ENCODE measurements around the gene DDIT3. TPM values are rescaled to one million over a fixed set of nuclear protein-coding genes. Genes with fewer than 3 reads are reported as not detected.

The DDIT3 gene
- total and polyA plus RNA-seq, 2 of the 13 experiments (the other 11 are each of a cell fraction or from before 2014, with no cell fraction given), result 27.5 to 48.7 TPM

DNA sequence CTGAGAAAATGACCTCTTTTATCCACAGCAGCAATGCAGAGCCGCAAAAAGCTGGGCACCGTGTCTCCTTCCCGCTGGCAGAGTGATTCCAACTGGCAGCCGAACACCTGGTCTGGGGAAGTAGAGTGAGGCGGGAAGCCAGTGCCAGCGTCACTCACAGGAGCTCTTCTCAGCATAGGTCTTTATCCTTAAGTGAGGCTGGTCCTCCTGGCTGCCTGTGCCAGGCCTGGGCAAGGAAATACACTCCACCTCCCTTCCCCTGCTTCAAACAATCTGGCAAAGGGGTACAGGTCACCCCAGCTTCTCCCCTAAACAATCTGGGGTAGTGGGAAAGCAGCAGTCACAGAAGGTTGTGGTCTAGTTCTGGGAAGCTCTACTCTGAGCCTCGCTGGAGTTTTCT is 45.5 kb downstream of the DDIT3 start:
- Histone ChIP-seq H3K79me2 (ENCODE audit: insufficient read depth, low read length) (no peaks in the 10 kb centered on the region), H3K4me2 (ENCODE audit: low read depth, low read length) (no peak overlapping the region), H4K20me1 (ENCODE audit: insufficient read depth, low read length) (no peaks in the 10 kb centered on the region), H2AFZ (ENCODE audit: low read length) (no peak overlapping the region), H3K27ac (ENCODE audit: extremely low read length, insufficient read depth, low read length) (no peak overlapping the region), H3K27me3 (ENCODE audit: control insufficient read depth in 1 of 2, insufficient read depth in 2 of 2, low read length in 2 of 2) (peaks cover 8 to 69% of the 10 kb centered on the region in 2 experiments), H3K9ac (ENCODE audit: insufficient read depth, low read depth, low read length) (no peak overlapping the region), H3K4me3 (replicated peaks in 1 of 3; ENCODE audit: insufficient read depth in 1 of 3, low read depth in 2 of 3, low read length in 3 of 3) (no peak overlapping the region), H3K36me3 (replicated peaks in 1 of 2; ENCODE audit: control insufficient read depth in 1 of 2, insufficient read depth in 2 of 2, low read length in 2 of 2) (no peaks in the 10 kb centered on the region), H3K4me1 (ENCODE audit: insufficient read depth, low read length) (peaks cover 53% of the 10 kb centered on the region), H3K9me3 (ENCODE audit: low read length) (no peaks in the 10 kb centered on the region)
- FAIRE-seq (no peak), ATAC-seq (no peak), DNase-seq (ENCODE audit: low spot score) (no peak)
- ChIA-PET CTCF (ENCODE audit: low intra/inter-chr PET ratio, low total read pairs) (no interaction called here), POLR2A (interaction anchor here (1.2 to 2.0 kb wide), 2 partner anchors 12 to 45 kb away, joined by 4 read pairs; partner anchors contain the start of genes DDIT3 and MARS1)
- in situ Hi-C loops (cut with HindIII; ENCODE audit: extremely low pct_ligation_motif_present, low pct_unique_long_range_greater_than_20kb) (no loop called here), intact Hi-C loops (cut with micrococcal nuclease; ENCODE audit: unreplicated experiment) (no loop called here)
- 78% methylated on average over 4 of the region's 7 CpGs for WGBS (ENCODE audit: low lambda C conversion rate)
- no TSS peak for BruUV-seq (replicated peaks)
- no peak for TF ChIP-seq ZMYM4 (CRISPR knock-in tag; IDR thresholded peaks at IDR 0.05)
- no peak for TF ChIP-seq ZNF160 (CRISPR knock-in tag; IDR thresholded peaks at IDR 0.05)
- TF ChIP-seq PAX8 (CRISPR knock-in tag; IDR thresholded peaks at IDR 0.05; ENCODE audit: borderline replicate concordance), result no peak
- no peak for TF ChIP-seq ZFP41 (CRISPR knock-in tag; IDR thresholded peaks at IDR 0.05; ENCODE audit: borderline replicate concordance)
- no peak for TF ChIP-seq EP300 (IDR thresholded peaks at IDR 0.05; ENCODE audit: low read depth in 2 of 2, low read length in 2 of 2)
- TF ChIP-seq EP300 (CRISPR knock-in tag; IDR thresholded peaks at IDR 0.05; ENCODE audit: borderline replicate concordance), result no peak
- TF ChIP-seq YEATS4 (CRISPR knock-in tag; IDR thresholded peaks at IDR 0.05; ENCODE audit: borderline replicate concordance), result no peak
- no peak for TF ChIP-seq CBX5 (CRISPR knock-in tag; IDR thresholded peaks at IDR 0.05; ENCODE audit: borderline replicate concordance)
- no peak for TF ChIP-seq ZBTB37 (CRISPR knock-in tag; IDR thresholded peaks at IDR 0.05)
- TF ChIP-seq ATF1 (CRISPR knock-in tag; IDR thresholded peaks at IDR 0.05), result no peak
- TF ChIP-seq, protein P1, sequence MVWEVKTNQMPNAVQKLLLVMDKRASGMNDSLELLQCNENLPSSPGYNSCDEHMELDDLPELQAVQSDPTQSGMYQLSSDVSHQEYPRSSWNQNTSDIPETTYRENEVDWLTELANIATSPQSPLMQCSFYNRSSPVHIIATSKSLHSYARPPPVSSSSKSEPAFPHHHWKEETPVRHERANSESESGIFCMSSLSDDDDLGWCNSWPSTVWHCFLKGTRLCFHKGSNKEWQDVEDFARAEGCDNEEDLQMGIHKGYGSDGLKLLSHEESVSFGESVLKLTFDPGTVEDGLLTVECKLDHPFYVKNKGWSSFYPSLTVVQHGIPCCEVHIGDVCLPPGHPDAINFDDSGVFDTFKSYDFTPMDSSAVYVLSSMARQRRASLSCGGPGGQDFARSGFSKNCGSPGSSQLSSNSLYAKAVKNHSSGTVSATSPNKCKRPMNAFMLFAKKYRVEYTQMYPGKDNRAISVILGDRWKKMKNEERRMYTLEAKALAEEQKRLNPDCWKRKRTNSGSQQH (CRISPR knock-in tag; IDR thresholded peaks at IDR 0.05; ENCODE audit: low read depth), result no peak
- TF ChIP-seq MAFK (conservative IDR thresholded peaks at IDR 0.05 in 1 of 2, IDR thresholded peaks at IDR 0.05 in 1 of 2; ENCODE audit: low read length in 2 of 2), result no peak
- no peak for TF ChIP-seq NPAS2 (CRISPR knock-in tag; IDR thresholded peaks at IDR 0.05; ENCODE audit: borderline replicate concordance)
- TF ChIP-seq ZNF33A (CRISPR knock-in tag; IDR thresholded peaks at IDR 0.05; ENCODE audit: borderline replicate concordance), result no peak
- TF ChIP-seq MBNL3 (CRISPR knock-in tag; conservative IDR thresholded peaks at IDR 0.05), result no peak
- TF ChIP-seq ZNF598 (CRISPR knock-in tag; IDR thresholded peaks at IDR 0.05; ENCODE audit: borderline replicate concordance), result no peak
- TF ChIP-seq ZBTB43 (CRISPR knock-in tag; conservative IDR thresholded peaks at IDR 0.05), result no peak
- no peak for TF ChIP-seq ZNF441 (CRISPR knock-in tag; IDR thresholded peaks at IDR 0.05; ENCODE audit: borderline replicate concordance)
- TF ChIP-seq, protein P2, sequence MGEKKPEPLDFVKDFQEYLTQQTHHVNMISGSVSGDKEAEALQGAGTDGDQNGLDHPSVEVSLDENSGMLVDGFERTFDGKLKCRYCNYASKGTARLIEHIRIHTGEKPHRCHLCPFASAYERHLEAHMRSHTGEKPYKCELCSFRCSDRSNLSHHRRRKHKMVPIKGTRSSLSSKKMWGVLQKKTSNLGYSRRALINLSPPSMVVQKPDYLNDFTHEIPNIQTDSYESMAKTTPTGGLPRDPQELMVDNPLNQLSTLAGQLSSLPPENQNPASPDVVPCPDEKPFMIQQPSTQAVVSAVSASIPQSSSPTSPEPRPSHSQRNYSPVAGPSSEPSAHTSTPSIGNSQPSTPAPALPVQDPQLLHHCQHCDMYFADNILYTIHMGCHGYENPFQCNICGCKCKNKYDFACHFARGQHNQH (CRISPR knock-in tag; IDR thresholded peaks at IDR 0.05), result no peak
- no peak for TF ChIP-seq U2AF1 (optimal IDR thresholded peaks at IDR 0.05; ENCODE audit: low read depth, low read length)

All from HepG2 (cell line).